ENCODE results near the gene CD72.
"Not testable (repeated sequence)": the region's sequence is repeated elsewhere in the genome, so short reads cannot be mapped to it uniquely, and the experiment has no call there.

Gene CD72

GRCh38 chr9:35649431-35650340, 31.5 kb upstream of the CD72 start:
- DNase-seq = no peak

GRCh38 chr9:35646533-35647265, 28.5 kb upstream of the CD72 start:
- peak; percentile 72 for DNase-seq

- peak; percentile 13 for DNase-seq
Observed at GRCh38 chr9:35646153-35646532, 27.9 kb upstream of the CD72 start.

GRCh38 chr9:35645736-35646135, 27.5 kb upstream of the CD72 start:
- DNase-seq = not testable (repeated sequence)

- DNase-seq = no peak
Observed at GRCh38 chr9:35643046-35643445, 24.8 kb upstream of the CD72 start.

GRCh38 chr9:35641478-35641877, 23.3 kb upstream of the CD72 start:
- DNase-seq = not testable (repeated sequence)

GRCh38 chr9:35640431-35640830, 22.2 kb upstream of the CD72 start:
- not testable (repeated sequence) for DNase-seq

GRCh38 chr9:35639631-35640030, 21.4 kb upstream of the CD72 start:
- no peak for DNase-seq

GRCh38 chr9:35639225-35639624, 21.0 kb upstream of the CD72 start:
- DNase-seq = not testable (repeated sequence)

GRCh38 chr9:35638751-35639150, 20.5 kb upstream of the CD72 start:
- not testable (repeated sequence) for DNase-seq

- DNase-seq = not testable (repeated sequence)
Observed at GRCh38 chr9:35637427-35637955, 19.3 kb upstream of the CD72 start.

GRCh38 chr9:35636877-35637246, 18.6 kb upstream of the CD72 start:
- not testable (repeated sequence) for DNase-seq

GRCh38 chr9:35636135-35636876, 18.1 kb upstream of the CD72 start:
- DNase-seq = no peak

GRCh38 chr9:35635730-35636129, 17.5 kb upstream of the CD72 start:
- no peak for DNase-seq

- DNase-seq = no peak
Observed at GRCh38 chr9:35629597-35629996, 11.4 kb upstream of the CD72 start.

GRCh38 chr9:35628389-35628991, 10.3 kb upstream of the CD72 start:
- no peak for DNase-seq

GRCh38 chr9:35627575-35627974, 9.4 kb upstream of the CD72 start:
- no peak for DNase-seq

GRCh38 chr9:35619800-35620158, 1.6 kb upstream of the CD72 start:
- DNase-seq = no peak

GRCh38 chr9:35618854-35619799, 914 bp upstream of the CD72 start:
- DNase-seq = no peak

- DNase-seq = no peak
Observed at GRCh38 chr9:35617548-35617947, 665 bp downstream of the CD72 start.

GRCh38 chr9:35616681-35617459, 1.3 kb downstream of the CD72 start:
- DNase-seq = no peak
